Body of pancreas (tissue), 4 donors: ENCODE results near the gene HERPUD1. TPM values are rescaled to one million over a fixed set of nuclear protein-coding genes. Genes with fewer than 3 reads are reported as not detected.
"Not testable (repeated sequence)": the region's sequence is repeated elsewhere in the genome, so short reads cannot be mapped to it uniquely, and the experiment has no call there.

Experiments used
- ATAC-seq: fragments of 150-250 bp; one replicate; pipeline ENCODE4 v1.9.1; 2016
- DNase-seq, 4 donors: peaks; one replicate each; pipeline ENCODE4 v3.0.0-alpha.2; 2019
- H3K27ac ChIP-seq, 4 donors: fragments of 200-600 bp; sonication (generic); 1 replicate in 3 of 4; 2 replicates in 1 of 4; pipeline versions ENCODE4 v1.5.1 to v1.6.1; 2016 to 2019; ENCODE audit warnings: mild to moderate bottlenecking in 1 of 4, mixed read lengths in 1 of 4, moderate library complexity in 1 of 4
- H3K27me3 ChIP-seq, 2 donors: fragments of 200-600 bp; sonication (generic); one replicate each; pipeline ENCODE4 v1.6.0; 2016; ENCODE audit warnings: mild to moderate bottlenecking in 1 of 2
- H3K36me3 ChIP-seq, 2 donors: fragments of 200-600 bp; sonication (generic); replicated peaks in 1 of 2; 2 replicates each; pipeline ENCODE4 v1.5.1; 2016; ENCODE audit warnings: low read depth in 2 of 2; ENCODE audit not compliant: insufficient read depth in 1 of 2
- H3K4me1 ChIP-seq: fragments of 200-600 bp; sonication (generic); one replicate; pipeline ENCODE4 v1.6.0; 2016
- H3K4me3 ChIP-seq, 2 donors: fragments of 200-600 bp; sonication (generic); 1 replicate in 1 of 2; 2 replicates in 1 of 2; pipeline ENCODE4 v1.5.1; 2016 to 2019
- H3K9me3 ChIP-seq, 3 donors: fragments of 200-600 bp; sonication (generic); 1 replicate in 2 of 3; 2 replicates in 1 of 3; pipeline ENCODE4 v1.5.1; 2016
- CTCF ChIP-seq, 7 experiments: fragments of 450-650 bp in 4 of 7; fragments of 200-600 bp in 3 of 7; sonication (generic) in 3 of 7; IDR thresholded peaks; one replicate each; pipeline ENCODE4 v1.5.1; 2016 to 2019; ENCODE audit warnings: antibody characterized with exemption in 7 of 7
- POLR2A ChIP-seq, 3 donors: fragments of 450-650 bp; IDR thresholded peaks; one replicate each; pipeline ENCODE4 v1.6.1; 2016; ENCODE audit warnings: antibody characterized with exemption in 3 of 3, mild to moderate bottlenecking in 2 of 3
- WGBS, 2 donors: methylation state at CpG; one replicate each; pipeline ENCODE4 v1.1.5; 2017; 5-methylcytosine and 5-hydroxymethylcytosine counted together
- intact Hi-C: fragments of 100-400 bp; cut with DNase I; formaldehyde crosslinking; loops from one replicate; pipeline ENCODE4 v1.15.1; 2023
- total RNA-seq, 2 donors: library from RNA; depleted of rRNA; stranded (reverse); fragments of >200 nt; gene quantifications; one replicate each; pipeline ENCODE4 v1.1.0, GENCODE V29; 2016

HERPUD1 gene
- total RNA-seq, 2 donors from 2014 or later, result 211 to 293 TPM

GRCh38 chr16:56984639-56985038, 52.7 kb downstream of the HERPUD1 start:
- no peak for DNase-seq
- intact Hi-C loops, result no loop called here
- 76 to 79% methylated on average over 6 of the region's 6 CpGs for WGBS, 2 donors

GRCh38 chr16:56985288-56985961, 53.5 kb downstream of the HERPUD1 start:
- intact Hi-C loops, result no loop called here
- no peak overlapping the region for H3K27ac ChIP-seq
- no peaks in the 10 kb centered on the region for H3K36me3 ChIP-seq
- no peaks in the 10 kb centered on the region for H3K27me3 ChIP-seq
- no peaks in the 10 kb centered on the region for H3K9me3 ChIP-seq
- no peak for TF ChIP-seq POLR2A (IDR thresholded peaks at IDR 0.05)
- TF ChIP-seq CTCF (IDR thresholded peaks at IDR 0.05), result no peak
- DNase-seq (peak in 3 of 4 donors; percentile 30 to 49 (median 45)), ATAC-seq (no peak)
- peaks cover 36% of the 10 kb centered on the region for H3K4me1 ChIP-seq
- H3K4me3 ChIP-seq, result no peak overlapping the region
- WGBS, 2 donors, result 75 to 84% methylated on average over 6 to 7 of the region's 7 CpGs

More at GRCh38 chr16:56984639-56985038, 52.7 kb downstream of the HERPUD1 start:
- Histone ChIP-seq H3K27ac (no peak overlapping the region), H3K4me3 (no peak overlapping the region), H3K4me1 (peaks cover 30% of the 10 kb centered on the region), H3K36me3 (no peaks in the 10 kb centered on the region), H3K9me3 (no peaks in the 10 kb centered on the region), H3K27me3 (no peaks in the 10 kb centered on the region)
- ATAC-seq, result no peak
- TF ChIP-seq CTCF (IDR thresholded peaks at IDR 0.05) (no peak), POLR2A (IDR thresholded peaks at IDR 0.05) (no peak)

GRCh38 chr16:56985962-56986360, 54.0 kb downstream of the HERPUD1 start:
- H3K27ac ChIP-seq, result no peak overlapping the region

GRCh38 chr16:56986361-56986760, 54.4 kb downstream of the HERPUD1 start:
- intact Hi-C loops, result no loop called here
- ATAC-seq (no peak), DNase-seq (no peak)
- peaks cover 41% of the 10 kb centered on the region for H3K4me1 ChIP-seq
- H3K27ac ChIP-seq, result no peak overlapping the region
- no peaks in the 10 kb centered on the region for H3K27me3 ChIP-seq
- 17 to 33% methylated on average over 1 of the region's 1 CpG for WGBS, 2 donors
- no peaks in the 10 kb centered on the region for H3K36me3 ChIP-seq
- no peaks in the 10 kb centered on the region for H3K9me3 ChIP-seq
- TF ChIP-seq POLR2A (IDR thresholded peaks at IDR 0.05) (no peak), CTCF (IDR thresholded peaks at IDR 0.05) (no peak)
- H3K4me3 ChIP-seq, result no peak overlapping the region

More at GRCh38 chr16:56985962-56986360, 54.0 kb downstream of the HERPUD1 start:
- ATAC-seq (no peak), DNase-seq (no peak)
- no peak overlapping the region for H3K4me3 ChIP-seq
- intact Hi-C loops, result no loop called here
- TF ChIP-seq CTCF (IDR thresholded peaks at IDR 0.05), result no peak
- no peak for TF ChIP-seq POLR2A (IDR thresholded peaks at IDR 0.05)
- no peaks in the 10 kb centered on the region for H3K27me3 ChIP-seq
- H3K36me3 ChIP-seq, result no peaks in the 10 kb centered on the region
- 80 to 95% methylated on average over 1 to 2 of the region's 2 CpGs for WGBS, 2 donors
- H3K4me1 ChIP-seq, result peaks cover 41% of the 10 kb centered on the region
- H3K9me3 ChIP-seq, result no peaks in the 10 kb centered on the region

GRCh38 chr16:56986908-56987307, 55.0 kb downstream of the HERPUD1 start:
- H3K27me3 ChIP-seq, H3K36me3 ChIP-seq, intact Hi-C loops, H3K4me3 ChIP-seq, H3K9me3 ChIP-seq, H3K27ac ChIP-seq, DNase-seq, ATAC-seq: not testable (repeated sequence)
- 86 to 91% methylated on average over 4 of the region's 4 CpGs for WGBS, 2 donors
- H3K4me1 ChIP-seq, result peaks cover 41% of the 10 kb centered on the region
